Subcutaneous abdominal adipose tissue (tissue), 5 donors: ENCODE data around the gene CD99.

Experiments
- H3K27ac ChIP-seq: one replicate; pipeline ENCODE4 v1.7.0; 2013; ENCODE audit warnings: low read depth, mild to moderate bottlenecking, inconsistent platforms, low read length, moderate library complexity
- H3K27me3 ChIP-seq, 5 donors: one replicate each; pipeline ENCODE4 v1.7.0; 2013; ENCODE audit warnings: low read length in 5 of 5, inconsistent platforms in 1 of 5; ENCODE audit not compliant: control insufficient read depth in 5 of 5, insufficient read depth in 4 of 5
- H3K36me3 ChIP-seq, 5 donors: one replicate each; pipeline ENCODE4 v1.7.0; 2013; ENCODE audit warnings: low read length in 5 of 5; ENCODE audit not compliant: control insufficient read depth in 5 of 5, insufficient read depth in 5 of 5
- H3K4me1 ChIP-seq, 5 donors: one replicate each; pipeline ENCODE4 v1.7.0; 2013; ENCODE audit warnings: low read length in 5 of 5, mild to moderate bottlenecking in 3 of 5, moderate library complexity in 1 of 5; ENCODE audit not compliant: control insufficient read depth in 5 of 5, insufficient read depth in 5 of 5
- H3K4me3 ChIP-seq, 5 donors: one replicate each; pipeline ENCODE4 v1.7.0; 2013; ENCODE audit warnings: low read length in 5 of 5, low read depth in 1 of 5
- H3K9ac ChIP-seq, 5 donors: one replicate each; pipeline ENCODE4 v1.7.0; 2013; ENCODE audit warnings: low read length in 5 of 5, mild to moderate bottlenecking in 4 of 5, moderate library complexity in 3 of 5
- H3K9me3 ChIP-seq, 5 donors: one replicate each; pipeline ENCODE4 v1.7.0; 2013; ENCODE audit warnings: low read length in 5 of 5; ENCODE audit not compliant: control insufficient read depth in 5 of 5
- donor health status: healthy.
- donor health status: healthy.
- donor health status: healthy.
- donor health status: healthy.
- donor health status: healthy.

The CD99 gene

DNA sequence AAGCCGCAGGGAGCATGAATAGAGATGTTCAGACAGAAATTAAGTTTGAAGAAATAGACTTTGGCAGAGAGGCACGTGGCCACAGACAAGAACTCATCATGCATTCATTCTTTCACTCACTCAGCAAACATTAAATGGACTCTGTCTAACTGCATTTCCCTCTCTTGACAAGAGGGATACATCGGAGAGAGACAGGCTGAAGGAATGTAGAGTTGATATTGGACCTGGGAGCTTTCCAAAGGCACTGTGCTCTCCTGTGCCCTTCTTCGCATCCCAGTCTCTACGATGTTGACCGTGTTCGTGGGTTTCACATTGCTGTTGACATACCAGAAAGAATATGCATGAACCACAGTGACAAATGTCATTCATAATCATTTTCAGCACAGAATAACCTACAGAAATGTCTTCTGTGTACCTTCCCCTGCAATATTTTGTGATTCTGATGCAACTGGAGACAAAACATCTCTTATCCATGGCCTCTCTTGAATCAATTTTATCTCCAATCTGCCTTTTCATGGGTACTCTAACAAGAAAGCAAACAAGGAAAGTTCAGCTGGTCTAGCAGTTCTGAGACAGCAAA is 34.7 kb upstream of the CD99 start:
- Histone ChIP-seq H3K36me3 (peaks cover 0 to 2% (median 0%) of the 10 kb centered on the region in 5 donors), H3K9ac (no peak overlapping the region), H3K27me3 (no peaks in the 10 kb centered on the region), H3K4me3 (no peak overlapping the region), H3K4me1 (no peaks in the 10 kb centered on the region), H3K27ac (no peak overlapping the region), H3K9me3 (no peaks in the 10 kb centered on the region)

- no peak overlapping the region for H3K4me3 ChIP-seq
- H3K36me3 ChIP-seq: peaks cover 0 to 2% (median 0%) of the 10 kb centered on the region in 5 donors
- H3K4me1 ChIP-seq: no peaks in the 10 kb centered on the region
- no peaks in the 10 kb centered on the region for H3K27me3 ChIP-seq
- no peaks in the 10 kb centered on the region for H3K9me3 ChIP-seq
- no peak overlapping the region for H3K9ac ChIP-seq
- no peak overlapping the region for H3K27ac ChIP-seq
Observed at GRCh38 chrX:2657532-2658113, 33.5 kb upstream of the CD99 start.

GRCh38 chrX:2658585-2659292 is 32.4 kb upstream of the CD99 start:
- Histone ChIP-seq H3K9ac (no peak overlapping the region), H3K4me3 (no peak overlapping the region), H3K27ac (no peak overlapping the region), H3K9me3 (no peaks in the 10 kb centered on the region), H3K27me3 (no peaks in the 10 kb centered on the region), H3K36me3 (peaks cover 0 to 2% (median 0%) of the 10 kb centered on the region in 5 donors), H3K4me1 (no peaks in the 10 kb centered on the region)

GRCh38 chrX:2662586-2662985 is 28.5 kb upstream of the CD99 start:
- no peaks in the 10 kb centered on the region for H3K36me3 ChIP-seq
- H3K27ac ChIP-seq: no peak overlapping the region
- H3K9ac ChIP-seq: no peak overlapping the region
- H3K27me3 ChIP-seq: no peaks in the 10 kb centered on the region
- H3K9me3 ChIP-seq: no peaks in the 10 kb centered on the region
- H3K4me1 ChIP-seq: peaks cover 0 to 2% (median 0%) of the 10 kb centered on the region in 5 donors
- no peak overlapping the region for H3K4me3 ChIP-seq

- no peak overlapping the region for H3K9ac ChIP-seq
- peaks cover 0 to 2% (median 0%) of the 10 kb centered on the region in 5 donors for H3K4me1 ChIP-seq
- no peak overlapping the region for H3K4me3 ChIP-seq
- no peaks in the 10 kb centered on the region for H3K27me3 ChIP-seq
- peak overlapping the region; percentile 44 for H3K27ac ChIP-seq
- no peaks in the 10 kb centered on the region for H3K36me3 ChIP-seq
- H3K9me3 ChIP-seq: no peaks in the 10 kb centered on the region
Observed at GRCh38 chrX:2664502-2664901, 26.6 kb upstream of the CD99 start.

DNA sequence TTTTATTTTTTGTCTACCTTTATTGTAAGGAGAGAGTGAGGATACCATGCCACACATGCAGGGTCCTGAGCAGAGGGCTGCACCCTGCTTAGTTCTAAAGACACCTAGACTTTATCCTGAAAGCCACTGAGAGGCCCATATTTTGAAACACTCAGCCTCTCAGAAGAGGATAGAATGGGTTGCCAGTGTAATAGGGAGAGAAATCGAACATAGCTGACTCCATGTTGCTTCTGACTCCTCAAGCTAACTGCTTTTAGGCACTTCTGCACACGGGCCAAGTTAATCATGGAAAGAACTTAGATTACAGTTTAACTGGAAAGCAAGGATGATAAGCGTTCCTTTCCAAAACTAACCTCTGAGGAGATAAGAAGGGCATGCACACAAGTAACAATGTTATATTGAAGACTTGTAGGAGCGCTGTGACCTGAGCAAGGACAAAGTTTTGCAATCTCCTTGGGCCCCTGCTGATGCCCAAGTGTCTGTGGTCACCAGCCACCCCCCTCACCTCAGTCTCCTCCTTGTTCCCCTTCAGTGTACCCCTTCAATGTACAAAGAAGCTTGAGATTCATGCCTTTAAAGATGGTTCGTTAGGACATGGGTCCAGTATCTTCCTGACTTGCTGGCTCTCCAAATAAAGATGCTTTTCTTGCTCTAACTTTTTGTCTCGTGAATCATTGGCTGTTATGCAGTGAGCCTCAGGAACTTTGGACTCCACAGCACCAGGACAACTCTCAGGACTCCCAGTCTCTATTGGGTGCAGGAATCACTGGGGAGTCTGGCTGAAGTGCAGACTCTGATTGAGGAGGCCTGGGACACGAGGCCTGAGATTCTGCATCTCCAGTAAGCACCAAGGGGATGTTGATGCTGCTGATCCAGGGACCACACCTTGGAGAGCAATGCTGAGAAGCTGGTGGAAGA is 25.4 kb upstream of the CD99 start:
- no peaks in the 10 kb centered on the region for H3K9me3 ChIP-seq
- H3K4me3 ChIP-seq: no peak overlapping the region
- H3K27me3 ChIP-seq: no peaks in the 10 kb centered on the region
- H3K36me3 ChIP-seq: no peaks in the 10 kb centered on the region
- peaks cover 0 to 2% (median 0%) of the 10 kb centered on the region in 5 donors for H3K4me1 ChIP-seq
- peak overlapping the region; percentile 44 for H3K27ac ChIP-seq
- no peak overlapping the region for H3K9ac ChIP-seq

GRCh38 chrX:2666491-2666890 is 24.6 kb upstream of the CD99 start:
- no peak overlapping the region for H3K4me3 ChIP-seq
- H3K9me3 ChIP-seq: no peaks in the 10 kb centered on the region
- H3K27me3 ChIP-seq: no peaks in the 10 kb centered on the region
- H3K36me3 ChIP-seq: no peaks in the 10 kb centered on the region
- H3K9ac ChIP-seq: no peak overlapping the region
- no peak overlapping the region for H3K27ac ChIP-seq
- peaks cover 0 to 2% (median 0%) of the 10 kb centered on the region in 5 donors for H3K4me1 ChIP-seq

DNA sequence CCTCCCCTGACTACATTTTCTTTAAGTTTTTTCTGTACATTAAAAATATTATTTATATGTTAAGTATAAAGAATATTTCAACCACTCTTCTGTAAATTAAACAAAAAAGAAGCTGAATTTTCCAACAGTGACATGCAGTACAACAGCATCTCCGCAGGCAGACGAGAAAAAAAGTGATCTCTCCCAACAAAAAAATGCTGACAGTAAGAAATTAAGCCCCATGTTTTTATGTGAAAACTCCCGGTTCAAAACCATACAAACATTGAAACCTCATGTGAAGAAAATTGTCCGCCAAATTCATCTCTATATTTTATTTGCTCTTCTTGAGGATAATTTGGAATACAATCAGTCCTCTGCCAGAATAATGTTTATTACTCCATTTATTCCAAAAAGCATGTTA is 20.1 kb upstream of the CD99 start:
- no peak overlapping the region for H3K9ac ChIP-seq
- no peaks in the 10 kb centered on the region for H3K4me1 ChIP-seq
- no peak overlapping the region for H3K4me3 ChIP-seq
- H3K36me3 ChIP-seq: no peaks in the 10 kb centered on the region
- no peak overlapping the region for H3K27ac ChIP-seq
- H3K27me3 ChIP-seq: no peaks in the 10 kb centered on the region
- H3K9me3 ChIP-seq: no peaks in the 10 kb centered on the region

GRCh38 chrX:2672084-2672483 is 19.0 kb upstream of the CD99 start:
- H3K9me3 ChIP-seq: no peaks in the 10 kb centered on the region
- no peaks in the 10 kb centered on the region for H3K27me3 ChIP-seq
- no peak overlapping the region for H3K4me3 ChIP-seq
- no peak overlapping the region for H3K9ac ChIP-seq
- H3K36me3 ChIP-seq: no peaks in the 10 kb centered on the region
- H3K27ac ChIP-seq: no peak overlapping the region
- H3K4me1 ChIP-seq: peaks cover 0 to under 1% (median 0%) of the 10 kb centered on the region in 5 donors
